Breast epithelium (tissue), 3 donors: ENCODE data around the gene ETFRF1.

Source experiments
- POLR2AphosphoS5 ChIP-seq, 3 donors: sonication (generic); formaldehyde crosslinking; IDR thresholded peaks; one replicate each; pipeline ENCODE4 v1.6.1; 2017; ENCODE audit warnings: antibody characterized with exemption in 3 of 3
- TF ChIP-seq, protein P1 (sequence below), 3 donors: fragments of 450-650 bp; IDR thresholded peaks; one replicate each; pipeline ENCODE4 v1.5.1; 2016 to 2017; ENCODE audit warnings: antibody characterized with exemption in 3 of 3, mild to moderate bottlenecking in 3 of 3, moderate library complexity in 3 of 3

DNA sequence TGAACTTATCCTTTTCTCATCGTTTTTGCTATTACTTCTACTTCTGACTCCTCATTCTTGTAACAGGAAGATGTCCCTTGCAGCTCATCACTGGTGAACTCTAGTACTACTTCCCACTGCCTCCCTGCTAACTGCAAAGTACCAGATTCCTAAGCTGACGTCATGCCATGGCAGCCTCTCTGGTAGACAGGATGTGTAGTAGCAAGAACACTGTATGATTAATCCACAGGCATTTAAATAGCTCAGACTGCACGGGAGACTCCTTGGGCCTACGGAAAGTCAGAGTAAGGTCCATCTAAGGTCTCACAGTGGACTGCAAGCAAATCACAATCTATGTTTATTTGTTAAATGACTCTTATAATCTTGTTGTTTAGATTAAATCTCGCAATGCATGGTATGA, 43.6 kb upstream of the ETFRF1 start:
- TF ChIP-seq, protein P1, sequence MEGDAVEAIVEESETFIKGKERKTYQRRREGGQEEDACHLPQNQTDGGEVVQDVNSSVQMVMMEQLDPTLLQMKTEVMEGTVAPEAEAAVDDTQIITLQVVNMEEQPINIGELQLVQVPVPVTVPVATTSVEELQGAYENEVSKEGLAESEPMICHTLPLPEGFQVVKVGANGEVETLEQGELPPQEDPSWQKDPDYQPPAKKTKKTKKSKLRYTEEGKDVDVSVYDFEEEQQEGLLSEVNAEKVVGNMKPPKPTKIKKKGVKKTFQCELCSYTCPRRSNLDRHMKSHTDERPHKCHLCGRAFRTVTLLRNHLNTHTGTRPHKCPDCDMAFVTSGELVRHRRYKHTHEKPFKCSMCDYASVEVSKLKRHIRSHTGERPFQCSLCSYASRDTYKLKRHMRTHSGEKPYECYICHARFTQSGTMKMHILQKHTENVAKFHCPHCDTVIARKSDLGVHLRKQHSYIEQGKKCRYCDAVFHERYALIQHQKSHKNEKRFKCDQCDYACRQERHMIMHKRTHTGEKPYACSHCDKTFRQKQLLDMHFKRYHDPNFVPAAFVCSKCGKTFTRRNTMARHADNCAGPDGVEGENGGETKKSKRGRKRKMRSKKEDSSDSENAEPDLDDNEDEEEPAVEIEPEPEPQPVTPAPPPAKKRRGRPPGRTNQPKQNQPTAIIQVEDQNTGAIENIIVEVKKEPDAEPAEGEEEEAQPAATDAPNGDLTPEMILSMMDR (IDR thresholded peaks at IDR 0.05): no peak
- TF ChIP-seq POLR2AphosphoS5 (IDR thresholded peaks at IDR 0.05): no peak
